K562 (cell line): ENCODE results near the gene PET100. TPM values are rescaled to one million over a fixed set of nuclear protein-coding genes. Genes with fewer than 3 reads are reported as not detected.

Experiments used
- ARID3B ChIP-seq: fragments of 250-450 bp; sonication (Bioruptor Pico); IDR thresholded peaks from 2 replicates; pipeline ENCODE4 v1.4.0; 2020; ENCODE audit warnings: borderline replicate concordance
- BRCA1 ChIP-seq, 2 experiments: fragments of 450-650 bp in 1 of 2; sonication (generic) in 1 of 2; formaldehyde crosslinking in 1 of 2; IDR thresholded peaks; 2 replicates each; pipeline versions ENCODE4 v1.5.0 to v1.6.1; 2017 to 2020; ENCODE audit warnings: mild to moderate bottlenecking in 1 of 2, missing genetic modification reagents in 1 of 2
- CBFA2T3 ChIP-seq: fragments of 450-650 bp; IDR thresholded peaks from 2 replicates; pipeline ENCODE4 v1.6.1; 2017
- CHD4 ChIP-seq: fragments of 200-600 bp; sonication (generic); IDR thresholded peaks from 3 replicates; pipeline ENCODE4 v1.6.1; 2012; ENCODE audit warnings: low read depth, mild to moderate bottlenecking, mixed read lengths, low read length, inconsistent platforms; ENCODE audit not compliant: insufficient read depth, insufficient replicate concordance, poor library complexity, severe bottlenecking
- CSDE1 ChIP-seq, 2 experiments: fragments of 450-650 bp; IDR thresholded peaks; 2 replicates each; pipeline ENCODE4 v1.6.1; 2016; ENCODE audit warnings: mild to moderate bottlenecking in 1 of 2
- KAT7 ChIP-seq: sonication (generic); formaldehyde crosslinking; IDR thresholded peaks from 2 replicates; pipeline ENCODE4 v1.8.0; 2022; ENCODE audit warnings: missing genetic modification reagents, mild to moderate bottlenecking, borderline replicate concordance
- MCM2 ChIP-seq: fragments of 450-650 bp; IDR thresholded peaks from 2 replicates; pipeline ENCODE4 v1.6.1; 2017; ENCODE audit warnings: low read depth, mild to moderate bottlenecking
- MIER1 ChIP-seq: fragments of 450-650 bp; IDR thresholded peaks from 2 replicates; pipeline ENCODE4 v1.6.1; 2016; ENCODE audit warnings: antibody characterized with exemption, mild to moderate bottlenecking, low read depth
- MYNN ChIP-seq, 2 experiments: sonication (generic); formaldehyde crosslinking in 1 of 2; IDR thresholded peaks; 2 replicates each; pipeline versions ENCODE4 v1.5.0 to v1.6.1; 2016 to 2020; ENCODE audit warnings: antibody characterized with exemption in 1 of 2, missing genetic modification reagents in 1 of 2
- NBN ChIP-seq: fragments of 450-650 bp; IDR thresholded peaks from 2 replicates; pipeline ENCODE4 v1.6.1; 2016; ENCODE audit warnings: low read depth, mild to moderate bottlenecking
- RBFOX2 ChIP-seq: fragments of 200-400 bp; formaldehyde crosslinking; IDR thresholded peaks from 2 replicates; pipeline ENCODE4 v1.6.1; 2017; ENCODE audit warnings: low read depth, mild to moderate bottlenecking, low read length, moderate library complexity
- RBM25 ChIP-seq: fragments of 200-400 bp; formaldehyde crosslinking; IDR thresholded peaks from 2 replicates; pipeline ENCODE4 v1.6.1; 2018; ENCODE audit warnings: low read length, low read depth, moderate library complexity; ENCODE audit not compliant: severe bottlenecking
- ZBTB1 ChIP-seq: sonication (generic); formaldehyde crosslinking; IDR thresholded peaks from 2 replicates; pipeline ENCODE4 v1.8.1; 2023; ENCODE audit warnings: missing genetic modification reagents, low read depth, mild to moderate bottlenecking, borderline replicate concordance
- ZKSCAN8 ChIP-seq: fragments of 200-800 bp; sonication (Bioruptor generic); IDR thresholded peaks from 2 replicates; pipeline ENCODE4 v1.6.1; 2016; ENCODE audit warnings: missing genetic modification characterization, missing compliant biosample characterization
- ZNF347 ChIP-seq: fragments of 450-650 bp; formaldehyde crosslinking; IDR thresholded peaks from 2 replicates; pipeline ENCODE4 v1.4.0; 2020; ENCODE audit warnings: low read depth, mild to moderate bottlenecking, moderate library complexity
- polyA plus RNA-seq, 8 experiments: library from polyadenylated mRNA; depleted of rRNA in 4 of 8; stranded (reverse) in 5 of 8; unstranded in 3 of 8; fragments of >200 nt; fragmentation: Nextera tagmentation in 2 of 8; fragmentation: Illumina TruSeq in 1 of 8; extraction: Ambion mirVana in 2 of 8; extraction: Trizol in 1 of 8; gene quantifications; 2 replicates each; pipeline versions ENCODE4 v1.2.1 to v1.2.3, GENCODE V29; 2011 to 2014; ENCODE audit warnings: inconsistent platforms in 1 of 8, missing spikeins in 1 of 8
- total RNA-seq, 7 experiments: library from RNA; depleted of rRNA in 6 of 7; stranded (reverse); fragments of >200 nt in 6 of 7; fragmentation: Illumina TruSeq in 2 of 7; extraction: Trizol in 2 of 7; gene quantifications; 2 replicates each; pipeline versions ENCODE4 v1.2.1 to v1.2.3, GENCODE V29; 2011 to 2021; ENCODE audit warnings: low replicate concordance in 1 of 7
- TF ChIP-seq, protein P1 (sequence below): fragments of 250-450 bp; sonication (Bioruptor Pico); IDR thresholded peaks from 2 replicates; pipeline ENCODE4 v1.5.0; 2021

The PET100 gene
- total and polyA plus RNA-seq, 9 of the 15 experiments (the other 6 are each of a cell fraction or from before 2014, with no cell fraction given): 62.3 to 351 (median 98.3) TPM

DNA sequence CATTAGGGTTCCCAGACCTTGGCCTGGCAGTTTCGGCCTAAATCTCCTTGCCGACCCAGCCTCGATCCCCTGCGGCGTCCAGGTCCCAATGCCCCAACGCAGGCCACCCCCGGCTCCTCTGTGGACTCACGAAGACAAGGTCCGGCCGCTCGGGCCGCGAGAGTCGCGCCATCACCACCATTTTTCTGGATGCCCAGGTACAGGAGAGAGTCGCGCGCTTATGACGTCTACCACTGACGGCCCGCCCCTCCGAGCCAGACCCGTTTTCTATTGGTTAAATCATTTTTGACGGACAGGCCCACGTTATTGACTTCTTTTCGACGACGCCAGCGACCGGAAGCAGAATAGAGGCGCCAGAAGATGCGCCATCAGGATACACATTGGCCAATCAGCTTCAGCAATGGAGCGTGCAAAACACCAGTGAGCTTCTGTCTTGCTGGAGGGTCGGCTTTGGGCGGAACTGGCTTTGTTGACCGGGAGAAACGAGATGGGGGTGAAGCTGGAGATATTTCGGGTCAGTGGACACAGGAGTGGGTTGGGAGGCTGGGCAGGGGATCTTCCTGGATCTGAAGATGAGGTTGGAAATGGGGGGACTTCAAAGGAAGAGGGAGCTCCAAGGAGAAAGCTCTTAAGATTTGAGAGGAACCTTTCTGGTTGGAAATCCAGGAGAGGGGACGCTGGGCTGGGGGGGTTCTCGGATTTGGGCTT lies at the start of gene PET100, which contains the start of gene XAB2 (continued):
- peak; percentile 93 for TF ChIP-seq RBM25
- no peak for TF ChIP-seq CBFA2T3
- no peak for TF ChIP-seq ZKSCAN8 (CRISPR knock-in tag)
- no peak for TF ChIP-seq ZBTB1 (CRISPR knock-in tag)
- peak; percentile 78; the same call in 1 of the 2 replicates for TF ChIP-seq KAT7 (CRISPR knock-in tag)
- TF ChIP-seq CSDE1 (IDR thresholded peaks at IDR 0.05): peak in 1 of 2 experiments; percentile 81; a peak in 1 of 4 replicates
- no peak for TF ChIP-seq MIER1
- no peak for TF ChIP-seq MCM2
- no peak for TF ChIP-seq ZNF347 (CRISPR knock-in tag)
- TF ChIP-seq BRCA1 (IDR thresholded peaks at IDR 0.05): no peak
- TF ChIP-seq BRCA1 (CRISPR knock-in tag; IDR thresholded peaks at IDR 0.05): no peak
- TF ChIP-seq, protein P1, sequence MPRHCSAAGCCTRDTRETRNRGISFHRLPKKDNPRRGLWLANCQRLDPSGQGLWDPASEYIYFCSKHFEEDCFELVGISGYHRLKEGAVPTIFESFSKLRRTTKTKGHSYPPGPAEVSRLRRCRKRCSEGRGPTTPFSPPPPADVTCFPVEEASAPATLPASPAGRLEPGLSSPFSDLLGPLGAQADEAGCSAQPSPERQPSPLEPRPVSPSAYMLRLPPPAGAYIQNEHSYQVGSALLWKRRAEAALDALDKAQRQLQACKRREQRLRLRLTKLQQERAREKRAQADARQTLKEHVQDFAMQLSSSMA: no peak
- peak; percentile 82; the same call in 1 of the 2 replicates for TF ChIP-seq NBN
- no peak for TF ChIP-seq CHD4
- TF ChIP-seq MYNN (IDR thresholded peaks at IDR 0.05): no peak
- TF ChIP-seq MYNN (CRISPR knock-in tag; IDR thresholded peaks at IDR 0.05): no peak
- peak; percentile 88 for TF ChIP-seq RBFOX2
- no peak for TF ChIP-seq ARID3B
- TF ChIP-seq, all 486 proteins: peak for 110
